ENCODE measurements around the gene ZNF235.
"Not testable (repeated sequence)": the region's sequence is repeated elsewhere in the genome, so short reads cannot be mapped to it uniquely, and the experiment has no call there.

ZNF235 gene

GRCh38 chr19:44255705-44256411 is 49.0 kb downstream of the ZNF235 start:
- no peak for DNase-seq (ENCODE audit: low read depth in 2 of 2)

DNA sequence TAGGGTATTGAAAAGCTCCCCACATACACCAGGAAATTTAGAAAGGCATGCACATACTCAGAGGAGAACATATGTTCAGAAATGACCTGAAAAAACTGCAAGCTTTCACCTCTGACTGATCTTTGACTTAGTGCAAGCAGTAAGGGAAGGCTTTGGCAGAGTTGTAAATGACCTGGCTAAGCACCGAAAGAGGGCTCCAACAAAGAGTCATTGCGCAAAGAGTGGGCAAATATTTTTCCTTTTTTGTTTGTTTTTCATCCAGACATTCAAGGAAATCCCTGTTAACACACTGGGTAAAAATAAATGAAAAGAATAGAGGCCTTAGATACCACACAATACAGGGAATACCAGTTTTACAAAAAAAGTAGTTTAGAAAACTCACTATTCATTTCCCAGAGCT is 50.3 kb downstream of the ZNF235 start:
- DNase-seq (ENCODE audit: low read depth in 2 of 2), result no peak

DNA sequence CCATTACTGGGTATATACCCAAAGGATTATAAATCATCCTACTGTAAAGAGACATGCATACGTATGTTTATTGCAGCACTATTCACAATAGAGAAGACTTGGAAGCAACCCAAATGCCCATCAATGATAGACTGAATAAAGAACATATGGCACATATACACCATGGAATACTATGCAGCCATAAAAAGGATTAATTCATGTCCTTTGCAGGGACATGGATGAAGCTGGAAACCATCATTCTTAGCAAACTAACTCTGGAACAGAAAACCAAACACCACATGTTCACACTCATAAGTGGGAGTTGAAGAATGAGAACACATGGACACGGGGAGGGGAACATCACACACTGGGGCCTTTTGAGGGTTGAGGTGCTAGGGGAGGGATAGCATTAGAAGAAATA is 51.4 kb downstream of the ZNF235 start:
- DNase-seq (ENCODE audit: low read depth in 2 of 2), result not testable (repeated sequence)

DNA sequence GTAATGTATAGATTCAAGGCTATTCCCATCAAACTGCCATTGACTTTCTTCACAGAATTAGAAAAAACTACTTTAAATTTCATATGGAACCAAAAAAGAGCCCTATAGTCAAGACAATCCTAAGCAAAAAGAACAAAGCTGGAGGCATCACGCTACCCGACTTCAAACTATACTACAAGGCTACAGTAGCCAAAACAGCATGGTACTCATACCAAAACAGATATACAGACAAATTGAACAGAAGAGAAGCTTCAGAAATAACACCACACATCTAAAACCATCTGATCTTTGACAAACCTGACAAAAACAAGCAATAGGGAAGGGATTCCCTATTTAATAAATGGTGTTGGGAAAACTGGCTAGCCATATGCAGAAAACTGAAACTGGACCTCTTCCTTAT is 52.5 kb downstream of the ZNF235 start:
- not testable (repeated sequence) for DNase-seq (ENCODE audit: low read depth in 2 of 2)

DNA sequence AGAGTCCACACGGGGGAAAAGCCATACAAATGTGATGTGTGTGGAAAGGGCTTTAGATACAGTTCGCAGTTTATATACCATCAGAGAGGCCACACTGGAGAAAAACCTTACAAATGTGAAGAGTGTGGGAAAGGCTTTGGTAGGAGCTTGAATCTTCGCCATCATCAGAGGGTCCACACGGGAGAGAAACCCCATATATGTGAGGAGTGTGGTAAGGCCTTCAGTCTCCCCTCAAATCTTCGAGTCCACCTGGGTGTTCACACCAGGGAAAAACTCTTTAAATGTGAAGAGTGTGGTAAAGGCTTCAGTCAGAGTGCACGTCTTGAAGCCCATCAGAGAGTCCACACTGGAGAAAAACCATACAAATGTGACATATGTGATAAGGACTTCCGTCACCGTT is 68.4 kb downstream of the ZNF235 start:
- DNase-seq (ENCODE audit: low read depth in 2 of 2), result no peak
